K562 (cell line): ENCODE results near the gene SRBD1. TPM values are rescaled to one million over a fixed set of nuclear protein-coding genes. Genes with fewer than 3 reads are reported as not detected.

Experiments
- polyA plus RNA-seq, 8 experiments: library from polyadenylated mRNA; depleted of rRNA in 4 of 8; stranded (reverse) in 5 of 8; unstranded in 3 of 8; fragments of >200 nt; fragmentation: Nextera tagmentation in 2 of 8; fragmentation: Illumina TruSeq in 1 of 8; extraction: Ambion mirVana in 2 of 8; extraction: Trizol in 1 of 8; gene quantifications; 2 replicates each; pipeline versions ENCODE4 v1.2.1 to v1.2.3, GENCODE V29; 2011 to 2014; ENCODE audit warnings: inconsistent platforms in 1 of 8, missing spikeins in 1 of 8
- small RNA-seq: library from RNA; depleted of rRNA; stranded (forward); fragments of <200 nt; gene quantifications from one replicate; pipeline ENCODE3, GENCODE V24; 2014
- total RNA-seq, 7 experiments: library from RNA; depleted of rRNA in 6 of 7; stranded (reverse); fragments of >200 nt in 6 of 7; fragmentation: Illumina TruSeq in 2 of 7; extraction: Trizol in 2 of 7; gene quantifications; 2 replicates each; pipeline versions ENCODE4 v1.2.1 to v1.2.3, GENCODE V29; 2011 to 2021; ENCODE audit warnings: low replicate concordance in 1 of 7

Gene SRBD1
- total and polyA plus RNA-seq, 9 of the 15 experiments (the other 6 are each of a cell fraction or from before 2014, with no cell fraction given), result 6.9 to 23.2 (median 14.7) TPM

Small RNA genes lying within 50 kb of the gene (small RNA-seq; reads per million reads assigned to genes)
- gene RN7SL414P, result not detected

Other genes starting within 250 kb of the SRBD1 start
- gene PRKCE, start 40.4 kb upstream of the SRBD1 start, total RNA-seq (2014; rRNA removed), result 0.18 and 0.20 TPM in 2 replicates
- 0.11 and 0.48 TPM in 2 replicates for gene PRKCE, start 40.4 kb upstream of the SRBD1 start, total RNA-seq (2014; rRNA removed; fragmentation: Illumina TruSeq; extraction: Trizol)
- 0.41 and 0.69 TPM in 2 replicates for gene PRKCE, start 40.4 kb upstream of the SRBD1 start, total RNA-seq (2015; rRNA removed; fragmentation: Illumina TruSeq; extraction: Trizol)
- gene PRKCE, start 40.4 kb upstream of the SRBD1 start, total RNA-seq (2021), result 0.58 and 1.0 TPM in 2 replicates
- 0.19 and 0.21 TPM in 2 replicates for gene PRKCE, start 40.4 kb upstream of the SRBD1 start, polyA plus RNA-seq (2011; rRNA removed)
- 0.22 and 0.33 TPM in 2 replicates for gene PRKCE, start 40.4 kb upstream of the SRBD1 start, polyA plus RNA-seq (2014; fragmentation: Illumina TruSeq; extraction: Trizol)
- gene PRKCE, start 40.4 kb upstream of the SRBD1 start, polyA plus RNA-seq (2014; fragmentation: Nextera tagmentation; extraction: Ambion mirVana), result under 1 TPM in 1 of 2 experiments, not detected in 1; 0.06 TPM
- 0.26 and 0.48 TPM in 2 replicates for gene PRKCE, start 40.4 kb upstream of the SRBD1 start, polyA plus RNA-seq (2014; rRNA removed)